ENCODE measurements around the gene ZBTB16.
"Not testable (repeated sequence)": the region's sequence is repeated elsewhere in the genome, so short reads cannot be mapped to it uniquely, and the experiment has no call there.

ZBTB16 gene

DNA sequence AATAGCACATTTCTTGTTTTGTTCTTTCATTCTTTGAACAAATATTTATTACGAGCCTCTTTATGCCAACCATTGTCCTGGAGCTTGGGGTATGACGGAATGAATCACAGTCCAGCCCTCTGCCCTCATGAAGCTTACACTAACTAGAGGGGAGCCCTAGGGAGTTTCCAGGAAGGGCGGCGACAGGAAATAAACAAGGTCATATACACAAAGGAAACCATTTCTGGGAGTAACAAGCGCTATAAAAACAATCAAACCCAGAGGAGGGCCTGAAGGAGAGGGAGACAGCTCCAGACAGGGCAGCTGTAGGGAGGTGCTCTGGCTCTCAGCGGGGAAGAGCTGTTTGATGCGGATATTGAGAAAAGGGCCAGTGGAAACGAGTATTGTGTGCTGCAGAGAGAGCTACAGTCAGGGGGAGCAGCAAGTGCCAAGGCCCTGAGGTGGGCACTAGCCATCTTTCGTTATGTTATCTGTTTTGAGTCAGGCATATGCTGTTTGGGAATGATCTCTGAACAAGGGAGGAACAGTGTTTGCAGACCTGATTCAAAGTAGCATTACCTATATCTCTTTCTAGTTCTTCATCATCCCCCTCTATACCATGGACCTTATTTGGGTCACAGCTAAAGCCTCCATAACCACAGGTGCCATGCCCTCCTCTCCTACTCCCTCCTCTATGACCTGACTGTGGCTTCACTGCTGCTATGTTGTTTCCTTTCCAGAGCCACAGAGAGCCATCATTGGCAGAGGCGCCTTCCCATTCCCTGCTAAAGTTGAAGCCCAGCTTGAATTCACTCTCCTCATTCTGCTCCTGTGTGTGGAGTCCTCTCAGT lies 15.3 kb upstream of the ZBTB16 start:
- no peak for DNase-seq

DNA sequence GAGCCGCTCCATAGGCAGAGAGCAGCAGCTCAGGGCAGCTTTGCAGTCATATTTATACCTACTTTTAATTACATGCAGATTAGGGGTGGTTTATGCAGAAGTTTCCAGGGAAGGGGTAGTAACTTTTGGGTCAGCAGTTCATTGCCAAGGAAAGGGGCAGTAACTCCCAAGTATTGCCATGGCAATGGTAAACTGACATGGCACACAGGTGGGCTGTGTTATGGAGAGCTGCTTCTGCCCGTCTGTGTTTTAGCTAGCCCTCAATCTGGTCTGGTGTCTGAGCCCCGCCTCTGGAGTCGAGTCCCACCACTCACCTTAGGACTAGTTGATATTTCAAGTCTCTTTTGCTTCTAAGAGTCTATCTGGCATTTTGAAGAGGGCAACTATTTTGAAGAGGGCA lies 12.2 kb upstream of the ZBTB16 start:
- DNase-seq, result no peak

DNA sequence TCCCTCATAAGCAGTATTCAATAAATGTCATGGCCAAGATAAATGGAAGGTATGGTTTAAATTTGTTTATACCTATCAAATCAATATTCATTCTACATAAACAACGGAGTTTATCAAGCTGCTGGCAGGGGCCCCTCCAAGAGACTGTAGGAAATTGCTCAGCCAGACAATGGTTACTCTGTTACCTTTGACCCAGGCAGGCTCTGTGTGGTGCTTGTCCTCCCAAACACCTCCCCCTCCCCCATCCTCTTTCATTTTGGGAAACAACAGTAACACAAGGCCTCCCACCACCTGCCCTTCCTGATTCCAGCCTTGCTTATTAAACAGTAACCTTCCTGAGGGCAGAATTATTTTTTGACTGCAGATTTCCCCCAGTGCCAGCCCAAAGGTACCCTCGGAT lies 10.5 kb upstream of the ZBTB16 start:
- DNase-seq, result no peak

DNA sequence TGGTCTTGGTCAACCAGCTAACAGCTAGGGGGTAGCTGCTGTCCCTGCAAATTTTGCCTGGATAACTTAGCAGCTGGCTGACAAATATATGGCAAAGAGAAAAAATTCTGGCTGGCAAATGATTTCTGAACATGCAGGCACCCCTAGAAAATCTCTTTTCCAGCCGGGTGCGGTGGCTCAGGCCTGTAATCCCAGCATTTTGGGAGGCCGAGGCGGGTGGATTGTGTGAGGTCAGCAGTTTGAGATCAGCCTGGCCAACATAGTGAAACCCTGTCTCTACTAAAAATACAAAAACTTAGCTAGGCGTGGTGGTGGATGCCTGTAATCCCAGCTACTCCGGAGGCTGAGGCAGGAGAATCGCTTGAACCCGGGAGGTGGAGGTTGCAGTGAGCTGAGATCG lies 9.7 kb upstream of the ZBTB16 start:
- DNase-seq, result not testable (repeated sequence)

DNA sequence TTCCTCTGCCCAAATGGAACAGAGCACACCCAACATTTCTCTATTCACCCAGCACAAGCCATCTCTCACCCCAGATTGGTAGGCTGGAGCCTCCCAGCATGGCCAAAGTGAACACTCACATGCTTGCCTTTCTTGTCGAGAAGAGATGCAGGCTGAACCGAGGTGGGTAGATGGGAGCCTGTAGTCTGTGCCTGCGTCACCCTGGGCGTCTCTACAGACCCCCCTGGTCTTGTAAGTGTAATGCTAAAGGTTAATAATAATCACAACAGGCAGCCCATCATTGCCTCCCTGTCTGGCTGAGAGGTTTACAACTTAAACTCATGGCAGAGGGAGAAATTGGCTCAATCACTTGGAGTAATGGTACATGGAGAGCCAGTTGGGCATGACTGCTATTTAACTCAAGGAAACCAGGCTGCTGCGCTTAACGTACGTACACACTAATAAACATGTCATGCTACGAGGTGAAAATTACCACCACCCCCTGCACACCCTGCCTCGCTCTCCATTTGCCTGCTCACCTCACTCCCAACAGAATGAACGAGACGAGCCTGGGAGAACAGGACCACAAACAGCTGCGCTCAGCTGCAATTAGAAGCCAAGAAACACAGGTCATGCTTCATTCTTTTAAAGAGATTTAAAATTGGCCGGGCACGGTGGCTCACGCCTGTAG lies 9.1 kb upstream of the ZBTB16 start:
- no peak for DNase-seq

DNA sequence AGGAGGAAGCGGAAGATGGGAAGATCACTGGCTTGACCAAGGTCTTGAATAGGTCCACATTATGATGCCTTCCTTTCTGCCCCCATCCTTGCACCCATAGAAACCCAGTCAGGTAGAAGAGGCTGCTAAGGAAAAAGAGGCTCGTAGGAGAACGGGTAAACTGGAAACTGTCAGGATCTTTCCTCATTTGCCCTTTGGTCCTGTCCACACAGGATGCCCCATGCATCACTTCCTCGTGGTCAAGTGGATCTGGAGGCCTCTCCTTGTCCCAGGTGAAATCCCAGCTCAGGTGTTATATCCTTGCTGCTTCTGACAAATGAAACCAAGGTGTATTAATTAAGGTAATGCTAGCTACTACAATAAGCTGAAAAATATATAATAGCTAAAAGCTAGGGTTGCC lies 8.0 kb upstream of the ZBTB16 start:
- DNase-seq, result no peak

DNA sequence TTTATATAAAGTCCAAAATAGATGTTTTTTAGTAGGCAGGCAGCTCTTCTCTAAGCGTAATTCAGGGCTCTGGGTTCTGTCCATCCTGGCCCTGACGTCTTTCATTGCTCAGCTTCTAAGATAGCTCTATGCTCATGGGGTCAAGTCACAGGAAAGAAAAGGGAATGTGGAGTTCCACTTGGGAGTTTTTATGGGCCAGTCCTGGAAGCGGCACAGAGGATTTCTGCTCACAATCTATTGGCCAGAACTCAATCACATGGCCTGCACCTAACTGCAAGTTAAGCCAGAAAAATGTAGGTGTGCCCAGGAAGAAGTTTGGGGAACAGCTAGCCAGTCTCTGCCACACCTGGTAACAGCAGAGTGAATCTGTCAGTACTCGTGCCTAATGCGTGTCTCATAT lies 7.4 kb upstream of the ZBTB16 start:
- DNase-seq, result no peak

DNA sequence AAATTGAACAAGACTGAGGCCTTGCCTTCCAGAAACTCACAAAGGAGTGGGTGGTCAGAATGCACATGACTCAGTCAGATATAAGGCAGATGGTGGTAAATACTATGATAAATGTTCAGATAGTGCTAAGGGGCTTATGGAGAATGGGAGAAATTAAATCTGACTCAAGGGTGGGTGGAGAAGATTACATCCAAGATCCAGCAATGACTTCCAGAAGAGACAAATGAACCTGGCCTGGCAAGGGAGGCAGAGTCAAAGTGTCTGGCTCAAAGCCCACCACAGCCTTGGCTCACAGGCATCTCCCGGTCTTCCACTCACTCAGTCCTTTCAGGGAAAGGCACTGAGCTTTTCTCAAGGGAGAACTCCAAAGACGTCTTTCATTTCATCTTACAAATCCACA lies 6.1 kb upstream of the ZBTB16 start:
- DNase-seq, result no peak

DNA sequence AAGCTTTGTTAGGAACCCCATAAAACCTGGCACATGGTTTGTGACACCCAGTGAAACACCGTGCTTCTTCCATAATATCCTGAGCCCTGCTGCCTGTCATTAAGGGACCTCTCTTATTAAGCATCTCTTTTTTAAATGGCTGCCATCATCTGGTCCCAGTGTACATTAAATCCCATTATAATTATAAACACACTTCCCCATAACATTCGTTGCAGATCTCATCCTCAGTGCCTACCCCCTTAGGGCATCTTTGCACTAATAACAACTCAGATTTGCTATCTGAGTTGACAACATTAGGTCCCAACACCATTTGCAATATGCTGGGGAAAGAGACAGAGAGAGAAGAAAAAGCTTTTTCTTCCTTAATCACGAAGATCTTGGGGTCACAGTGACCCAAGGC lies 4.7 kb upstream of the ZBTB16 start:
- DNase-seq, result no peak

DNA sequence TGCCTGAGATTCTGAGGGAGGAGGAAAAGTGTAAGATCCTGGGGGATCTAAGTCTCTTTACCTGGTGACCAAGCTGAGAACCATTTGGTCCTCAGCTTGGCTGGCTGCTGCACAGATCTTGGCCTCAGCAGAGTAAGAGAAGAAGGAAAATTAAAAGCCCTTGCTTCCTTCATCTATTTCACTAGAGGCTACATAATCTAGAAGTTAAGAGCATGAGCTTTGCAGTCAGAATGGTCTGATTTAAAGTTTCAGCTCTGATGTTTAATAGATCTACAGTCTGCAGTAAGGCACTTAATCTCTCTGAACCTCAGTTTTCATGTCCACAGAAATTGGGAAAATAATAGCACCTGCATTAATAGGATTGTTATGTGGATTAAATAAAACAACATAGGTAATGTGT lies 3.1 kb upstream of the ZBTB16 start:
- DNase-seq, result no peak

DNA sequence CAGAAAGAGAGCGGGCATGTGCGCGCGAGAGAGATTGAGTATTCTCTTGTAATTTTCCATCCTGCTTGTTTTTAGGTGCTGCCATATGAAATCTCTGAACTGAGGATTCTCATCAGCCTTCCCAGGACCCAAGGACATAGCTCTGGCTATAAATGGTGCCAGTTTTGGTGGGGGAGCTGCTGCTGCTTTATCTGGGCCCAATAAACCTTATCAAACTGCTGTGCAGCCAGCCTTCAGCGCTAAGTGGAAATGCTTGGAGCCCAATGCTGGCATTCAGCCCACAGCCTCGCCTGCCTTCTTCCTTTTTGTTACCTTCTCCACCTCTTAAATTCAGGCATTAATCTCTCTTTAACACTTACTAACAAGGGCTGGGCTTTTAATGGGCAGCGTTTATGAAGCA lies 2.4 kb upstream of the ZBTB16 start:
- DNase-seq, result no peak

DNA sequence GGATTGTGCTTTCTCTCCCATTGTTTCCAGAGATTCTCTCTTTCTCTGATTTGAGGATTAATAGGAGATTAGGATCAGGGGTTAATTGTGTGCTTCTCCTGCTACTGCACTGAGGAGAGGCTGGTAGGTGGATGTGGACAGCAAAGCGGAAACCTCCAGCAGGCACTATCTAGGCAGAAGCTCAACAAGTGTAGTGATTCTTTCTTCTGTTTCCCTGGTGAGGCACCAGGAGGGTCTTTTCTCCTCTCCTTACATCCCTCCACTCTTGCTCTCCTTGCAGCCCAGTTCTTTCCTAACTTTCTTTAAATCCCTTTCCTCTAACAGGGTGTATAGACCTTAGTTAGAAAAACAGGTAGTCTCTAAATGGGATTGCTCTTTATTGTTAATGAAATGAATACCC lies 1.9 kb upstream of the ZBTB16 start:
- DNase-seq, result no peak

DNA sequence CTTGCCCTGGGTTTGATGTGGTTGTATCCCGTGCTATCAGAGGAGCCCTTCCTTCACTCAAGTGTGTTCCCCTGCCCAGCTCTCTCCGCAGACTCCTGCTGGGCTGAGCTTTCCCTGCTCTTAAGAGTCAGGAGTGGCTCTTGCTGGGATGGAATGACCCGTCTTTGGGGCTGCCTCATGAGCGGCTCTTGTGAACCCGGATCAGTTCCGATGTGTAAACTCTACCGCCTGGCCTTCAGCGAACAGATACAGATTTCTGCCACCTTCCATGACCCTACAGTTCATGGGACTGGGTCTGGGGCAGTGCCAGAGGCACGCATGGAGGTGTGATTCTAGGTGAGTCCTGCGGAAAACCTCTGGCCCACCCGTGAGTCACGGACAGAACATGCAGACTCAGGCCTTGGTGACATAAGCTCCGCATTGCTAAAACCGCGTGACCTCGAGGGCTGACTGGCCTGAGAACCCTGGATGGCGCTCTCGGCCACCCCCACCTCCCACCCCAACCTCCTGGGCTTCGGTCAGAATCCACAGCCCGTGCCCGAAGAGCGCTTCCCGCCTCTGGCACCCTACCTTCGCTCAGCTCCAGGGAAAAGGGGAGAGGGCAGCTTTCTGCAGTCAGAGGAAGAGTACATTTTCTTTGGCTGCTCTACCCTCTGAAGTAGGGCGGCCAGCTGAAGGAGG lies 1.3 kb upstream of the ZBTB16 start:
- no peak for DNase-seq

DNA sequence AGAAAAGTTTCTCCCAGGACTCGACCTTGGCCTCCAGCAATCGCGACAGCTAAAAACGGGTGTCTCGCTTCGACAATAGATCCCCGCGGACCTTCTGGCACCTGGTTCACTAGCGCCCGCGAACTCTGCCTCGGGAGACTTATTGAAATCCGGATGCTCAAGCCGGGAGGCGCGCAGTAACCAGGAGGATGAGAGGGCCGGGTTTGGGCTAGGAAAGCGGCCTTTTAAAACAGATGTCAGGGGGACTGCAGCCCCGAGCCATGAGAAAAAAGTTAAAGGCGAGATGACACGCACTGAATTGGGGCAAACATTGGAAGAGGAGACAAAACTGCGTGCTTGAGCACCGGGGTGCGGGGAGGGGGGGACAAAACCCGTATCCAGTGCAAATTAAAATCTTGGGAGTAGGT lies 637 bp upstream of the ZBTB16 start:
- no peak for DNase-seq

DNA sequence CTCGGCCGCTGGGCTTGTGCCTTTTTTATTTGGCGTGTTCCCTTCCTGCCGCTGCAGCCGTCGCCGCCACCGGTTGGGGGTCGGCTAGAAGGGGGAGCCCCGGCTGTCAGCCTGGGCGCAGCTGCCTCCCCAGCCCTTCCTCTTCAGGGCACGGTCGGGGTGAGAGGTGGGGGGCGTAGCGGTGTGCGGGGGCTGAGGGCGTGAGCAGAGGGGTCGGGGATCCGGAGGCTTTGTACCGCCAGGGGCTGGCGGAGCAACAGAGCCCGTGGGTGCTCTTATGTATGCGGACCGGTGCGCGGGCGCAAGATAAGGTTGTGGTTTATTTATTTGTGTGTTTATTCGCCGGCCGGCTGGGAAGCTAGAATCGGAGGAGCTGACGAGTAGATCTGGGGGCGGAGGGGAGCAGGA lies 477 bp downstream of the ZBTB16 start:
- DNase-seq, result no peak

DNA sequence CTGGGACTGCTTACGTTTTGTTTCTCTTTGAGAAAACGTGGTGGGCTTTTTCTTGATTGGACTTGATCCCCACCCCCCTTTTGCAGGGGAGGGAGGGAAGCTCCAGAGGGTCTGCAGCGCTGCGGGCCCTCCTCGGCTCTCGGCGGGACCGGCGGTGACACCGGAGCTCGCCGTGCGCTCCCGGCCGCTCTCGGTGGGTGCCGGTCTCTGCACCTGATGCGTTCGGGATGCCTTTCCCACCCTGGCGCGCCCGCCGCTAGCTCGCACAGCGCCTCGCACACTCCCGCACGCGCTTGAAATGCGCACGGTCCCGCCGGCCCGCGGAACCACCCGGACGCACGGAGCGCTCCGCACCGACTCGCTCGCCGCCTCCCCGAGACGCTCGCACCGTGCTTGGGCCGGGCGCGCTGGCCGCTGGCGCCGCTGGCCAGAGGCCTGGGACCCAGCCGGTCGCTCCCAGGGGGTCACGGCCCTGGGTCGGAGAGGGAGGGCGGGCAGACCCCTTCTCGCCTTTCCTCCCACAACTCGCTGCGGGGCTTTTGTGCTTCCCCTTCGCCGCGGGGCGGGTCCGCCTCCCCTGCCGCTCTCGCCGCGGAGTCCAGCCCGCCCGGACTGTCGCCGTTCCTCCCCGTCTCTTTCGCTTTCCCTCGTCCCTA lies 1.0 kb downstream of the ZBTB16 start:
- peak; percentile 66 for DNase-seq

DNA sequence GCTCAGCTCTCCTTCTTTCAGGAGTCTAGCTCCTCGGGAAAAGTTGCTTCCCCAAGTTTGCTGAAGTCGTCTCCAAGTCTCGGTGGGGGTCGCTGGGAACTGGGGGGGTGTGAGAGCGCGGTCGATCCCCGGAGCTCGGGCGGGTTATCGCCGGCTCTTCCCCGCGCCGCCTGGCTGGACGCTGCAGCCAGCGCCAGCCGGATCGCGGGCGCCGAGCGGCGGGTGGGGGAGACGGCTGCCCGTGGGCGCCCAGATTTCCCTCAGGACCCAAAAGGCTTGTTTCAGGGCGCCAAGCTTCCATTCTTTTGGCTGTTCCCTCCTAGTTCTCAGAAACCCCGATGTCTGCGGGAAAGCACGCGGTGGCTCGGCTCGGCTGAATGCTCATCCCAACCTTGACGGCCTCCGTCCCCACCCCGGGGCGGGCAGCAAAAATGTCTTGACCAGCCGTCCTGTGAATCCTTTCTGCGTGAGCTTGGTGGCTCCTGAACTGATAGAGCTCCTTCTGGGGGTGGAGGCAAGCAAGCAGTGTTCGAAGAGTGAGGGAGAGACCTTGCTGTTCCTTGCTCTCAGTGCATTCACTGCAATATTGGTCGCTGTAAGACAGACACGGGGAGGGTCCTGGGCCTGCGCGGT lies 1.7 kb downstream of the ZBTB16 start:
- DNase-seq, result no peak

DNA sequence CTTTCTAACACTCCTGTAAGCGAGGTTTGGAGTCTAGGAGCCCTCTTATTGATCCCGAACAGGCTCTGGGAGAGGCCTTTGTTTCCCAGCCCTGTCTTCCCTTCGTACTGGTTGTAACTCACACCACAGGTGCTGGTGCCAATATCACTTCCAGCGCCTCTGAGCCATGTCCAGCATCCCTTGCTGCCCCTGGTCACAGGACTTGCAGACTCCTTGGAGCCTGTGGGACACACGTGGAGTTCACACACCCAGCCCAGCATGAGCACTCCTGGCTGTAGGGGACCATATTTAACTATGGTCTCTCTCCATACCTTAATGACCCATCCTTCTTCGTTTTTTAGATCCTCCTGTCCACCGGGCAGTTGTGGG lies 2.2 kb downstream of the ZBTB16 start:
- DNase-seq, result no peak

DNA sequence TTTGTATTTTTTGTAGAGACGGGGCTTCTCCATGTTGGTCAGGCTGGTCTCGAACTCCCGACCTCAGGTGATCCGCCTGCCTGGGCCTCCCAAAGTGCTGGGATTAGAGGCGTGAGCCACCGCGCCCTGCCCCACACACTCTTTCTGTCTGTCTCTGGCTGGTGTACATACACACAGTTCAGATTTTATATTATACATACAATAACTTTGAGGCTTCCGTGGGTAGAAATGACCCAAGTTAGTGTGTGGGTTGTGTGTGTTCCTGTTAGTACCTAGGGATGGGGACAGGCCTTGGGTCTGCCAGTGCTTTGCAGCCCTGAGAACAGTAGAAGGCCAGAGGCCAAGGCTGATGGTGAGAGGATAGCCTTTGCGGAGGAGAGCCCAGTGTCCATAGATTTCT lies 2.8 kb downstream of the ZBTB16 start:
- no peak for DNase-seq

DNA sequence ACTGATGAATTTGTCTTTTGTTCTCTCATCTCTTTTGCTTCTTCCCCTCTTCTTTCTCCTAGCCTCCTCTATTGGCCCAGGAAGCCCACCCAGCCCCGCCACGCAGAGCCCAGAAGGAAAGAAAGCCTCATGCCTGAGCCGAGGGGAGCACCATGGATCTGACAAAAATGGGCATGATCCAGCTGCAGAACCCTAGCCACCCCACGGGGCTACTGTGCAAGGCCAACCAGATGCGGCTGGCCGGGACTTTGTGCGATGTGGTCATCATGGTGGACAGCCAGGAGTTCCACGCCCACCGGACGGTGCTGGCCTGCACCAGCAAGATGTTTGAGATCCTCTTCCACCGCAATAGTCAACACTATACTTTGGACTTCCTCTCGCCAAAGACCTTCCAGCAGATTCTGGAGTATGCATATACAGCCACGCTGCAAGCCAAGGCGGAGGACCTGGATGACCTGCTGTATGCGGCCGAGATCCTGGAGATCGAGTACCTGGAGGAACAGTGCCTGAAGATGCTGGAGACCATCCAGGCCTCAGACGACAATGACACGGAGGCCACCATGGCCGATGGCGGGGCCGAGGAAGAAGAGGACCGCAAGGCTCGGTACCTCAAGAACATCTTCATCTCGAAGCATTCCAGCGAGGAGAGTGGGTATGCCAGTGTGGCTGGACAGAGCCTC lies 3.8 kb downstream of the ZBTB16 start:
- DNase-seq, result no peak

DNA sequence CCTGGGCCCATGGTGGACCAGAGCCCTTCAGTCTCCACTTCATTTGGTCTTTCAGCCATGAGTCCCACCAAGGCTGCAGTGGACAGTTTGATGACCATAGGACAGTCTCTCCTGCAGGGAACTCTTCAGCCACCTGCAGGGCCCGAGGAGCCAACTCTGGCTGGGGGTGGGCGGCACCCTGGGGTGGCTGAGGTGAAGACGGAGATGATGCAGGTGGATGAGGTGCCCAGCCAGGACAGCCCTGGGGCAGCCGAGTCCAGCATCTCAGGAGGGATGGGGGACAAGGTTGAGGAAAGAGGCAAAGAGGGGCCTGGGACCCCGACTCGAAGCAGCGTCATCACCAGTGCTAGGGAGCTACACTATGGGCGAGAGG lies 4.3 kb downstream of the ZBTB16 start:
- no peak for DNase-seq

DNA sequence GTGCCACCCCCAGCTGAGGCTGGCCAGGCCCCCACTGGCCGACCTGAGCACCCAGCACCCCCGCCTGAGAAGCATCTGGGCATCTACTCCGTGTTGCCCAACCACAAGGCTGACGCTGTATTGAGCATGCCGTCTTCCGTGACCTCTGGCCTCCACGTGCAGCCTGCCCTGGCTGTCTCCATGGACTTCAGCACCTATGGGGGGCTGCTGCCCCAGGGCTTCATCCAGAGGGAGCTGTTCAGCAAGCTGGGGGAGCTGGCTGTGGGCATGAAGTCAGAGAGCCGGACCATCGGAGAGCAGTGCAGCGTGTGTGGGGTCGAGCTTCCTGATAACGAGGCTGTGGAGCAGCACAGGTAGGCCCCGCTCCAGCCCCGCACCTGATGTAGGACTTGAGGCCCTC lies 4.7 kb downstream of the ZBTB16 start:
- no peak for DNase-seq

DNA sequence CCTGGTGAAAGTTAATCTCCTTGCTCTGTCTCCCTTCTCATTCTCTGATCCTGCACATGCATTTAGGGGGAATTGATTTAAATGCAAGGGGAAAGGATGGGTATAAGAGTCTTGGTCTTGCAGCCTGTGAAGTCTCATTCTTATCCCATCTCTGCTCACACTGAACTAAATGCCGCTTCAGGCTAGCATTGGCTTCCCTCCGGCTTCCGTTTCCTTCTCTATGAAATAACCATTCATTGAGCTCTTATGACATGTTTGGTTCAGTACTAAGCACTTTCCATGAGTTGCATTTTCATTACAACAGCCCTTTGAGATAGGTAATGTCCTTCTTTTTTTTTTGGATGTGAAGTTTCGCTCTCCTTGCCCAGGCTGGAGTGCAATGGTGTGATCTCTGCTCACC lies 5.6 kb downstream of the ZBTB16 start:
- no peak for DNase-seq
